Transverse colon (tissue), 4 donors: ENCODE results near the gene SOAT1.

Experiments
- CTCF ChIP-seq, 5 experiments: fragments of 200-600 bp in 3 of 5; fragments of 450-650 bp in 2 of 5; sonication (generic) in 3 of 5; IDR thresholded peaks; 1 replicate in 2 of 5; 2 replicates in 3 of 5; pipeline ENCODE4 v1.5.1; 2016 to 2017; ENCODE audit warnings: antibody characterized with exemption in 5 of 5, inconsistent platforms in 3 of 5, mild to moderate bottlenecking in 2 of 5, moderate library complexity in 1 of 5
- EP300 ChIP-seq: sonication (generic); formaldehyde crosslinking; IDR thresholded peaks from one replicate; pipeline ENCODE4 v1.6.1; 2017; ENCODE audit warnings: antibody characterized with exemption, low read depth
- POLR2A ChIP-seq: fragments of 450-650 bp; IDR thresholded peaks from one replicate; pipeline ENCODE4 v1.6.1; 2016; ENCODE audit warnings: antibody characterized with exemption, mild to moderate bottlenecking, moderate library complexity
- POLR2AphosphoS5 ChIP-seq, 3 donors: sonication (generic); formaldehyde crosslinking; IDR thresholded peaks; one replicate each; pipeline ENCODE4 v1.6.1; 2016; ENCODE audit warnings: antibody characterized with exemption in 3 of 3

- TF ChIP-seq POLR2AphosphoS5 (IDR thresholded peaks at IDR 0.05) (no peak), CTCF (IDR thresholded peaks at IDR 0.05) (no peak), EP300 (no peak), POLR2A (no peak)
Measured at GRCh38 chr1:179253286-179253972, 40.2 kb upstream of the SOAT1 start.
